Testis (tissue), 3 donors: ENCODE results near the gene KCP. TPM values are rescaled to one million over a fixed set of nuclear protein-coding genes. Genes with fewer than 3 reads are reported as not detected.
A peak's percentile ranks its signal among the peaks of the same experiment; 100 is the strongest.

Source experiments
- DNase-seq: peaks from one replicate; pipeline ENCODE4 v3.0.0-alpha.2; 2019
- H3K27ac ChIP-seq, 2 donors: fragments of 200-600 bp; sonication (generic); one replicate each; pipeline ENCODE4 v1.5.1; 2019
- H3K27me3 ChIP-seq: fragments of 200-600 bp; sonication (generic); one replicate; pipeline ENCODE4 v1.5.1; 2019
- H3K36me3 ChIP-seq: fragments of 200-600 bp; sonication (generic); one replicate; pipeline ENCODE4 v1.5.1; 2017; ENCODE audit warnings: low read depth; ENCODE audit errors: missing control alignments
- H3K4me1 ChIP-seq: fragments of 200-600 bp; sonication (generic); one replicate; pipeline ENCODE4 v1.5.1; 2019
- H3K4me3 ChIP-seq, 2 donors: fragments of 200-600 bp; sonication (generic); one replicate each; pipeline ENCODE4 v1.5.1; 2017 to 2019
- H3K9me3 ChIP-seq: fragments of 200-600 bp; sonication (generic); one replicate; pipeline ENCODE4 v1.5.1; 2017
- CTCF ChIP-seq, 3 experiments: fragments of 450-650 bp in 2 of 3; fragments of 200-600 bp in 1 of 3; sonication (generic) in 1 of 3; IDR thresholded peaks; one replicate each; pipeline ENCODE4 v1.5.1; 2016 to 2019; ENCODE audit warnings: antibody characterized with exemption in 3 of 3, mild to moderate bottlenecking in 2 of 3, moderate library complexity in 1 of 3
- POLR2A ChIP-seq: fragments of 450-650 bp; IDR thresholded peaks from one replicate; pipeline ENCODE4 v1.6.1; 2017; ENCODE audit warnings: antibody characterized with exemption, mild to moderate bottlenecking, moderate library complexity
- WGBS, 2 donors: methylation state at CpG; one replicate each; pipeline ENCODE4 v1.1.5; 2018; 5-methylcytosine and 5-hydroxymethylcytosine counted together
- intact Hi-C: fragments of 100-400 bp; cut with DNase I; formaldehyde crosslinking; loops from one replicate; pipeline ENCODE4 v1.15.1; 2023; ENCODE audit warnings: low total_unique reads
- polyA plus RNA-seq: library from polyadenylated mRNA; stranded (reverse); fragments of 350-450 nt; fragmentation: Illumina TruSeq; extraction: RNeasy Lipid Tissue Mini Kit (QIAGEN cat#74804); gene quantifications from one replicate; pipeline ENCODE4 v1.2.3, GENCODE V29; 2014; ENCODE audit warnings: low read depth, low replicate concordance; ENCODE audit not compliant: insufficient read depth
- total RNA-seq, 2 donors: library from RNA; depleted of rRNA; stranded (reverse); fragments of >200 nt; gene quantifications; one replicate each; pipeline ENCODE4 v1.2.3, GENCODE V29; 2016

Gene KCP
- total and polyA plus RNA-seq, 3 donors from 2014 or later: 0.68 to 1.4 (median 1.2) TPM

- H3K36me3 ChIP-seq: no peaks in the 10 kb centered on the region
- H3K9me3 ChIP-seq: no peaks in the 10 kb centered on the region
- H3K27ac ChIP-seq: no peak overlapping the region
- no peaks in the 10 kb centered on the region for H3K27me3 ChIP-seq
- no peak for TF ChIP-seq POLR2A
- no peak for TF ChIP-seq CTCF (IDR thresholded peaks at IDR 0.05)
- no peak for DNase-seq
- intact Hi-C loops: no loop called here
- WGBS, 2 donors: 90 to 91% methylated on average over 10 to 17 of the region's 17 CpGs
- no peak overlapping the region for H3K4me3 ChIP-seq
- no peaks in the 10 kb centered on the region for H3K4me1 ChIP-seq
Measured at GRCh38 chr7:128843938-128844621, 66.4 kb downstream of the KCP start.

- no peaks in the 10 kb centered on the region for H3K36me3 ChIP-seq
- H3K4me3 ChIP-seq: no peak overlapping the region
- intact Hi-C loops: no loop called here
- H3K27ac ChIP-seq: no peak overlapping the region
- H3K4me1 ChIP-seq: no peaks in the 10 kb centered on the region
- WGBS, 2 donors: 94% methylated on average over 23 to 37 of the region's 38 CpGs
- DNase-seq: no peak
- TF ChIP-seq POLR2A: no peak
- no peak for TF ChIP-seq CTCF (IDR thresholded peaks at IDR 0.05)
- H3K27me3 ChIP-seq: no peaks in the 10 kb centered on the region
- H3K9me3 ChIP-seq: no peaks in the 10 kb centered on the region
Measured at GRCh38 chr7:128842674-128843641, 67.6 kb downstream of the KCP start.

- H3K9me3 ChIP-seq: no peaks in the 10 kb centered on the region
- no peaks in the 10 kb centered on the region for H3K36me3 ChIP-seq
- no peak overlapping the region for H3K27ac ChIP-seq
- H3K27me3 ChIP-seq: no peaks in the 10 kb centered on the region
- DNase-seq: peak; percentile 40
- TF ChIP-seq CTCF (IDR thresholded peaks at IDR 0.05): peak in 2 of 3 experiments; percentile 43 to 72
- TF ChIP-seq POLR2A: no peak
- 69 to 75% methylated on average over 21 to 35 of the region's 35 CpGs for WGBS, 2 donors
- intact Hi-C loops: no loop called here
- H3K4me3 ChIP-seq: no peak overlapping the region
- no peaks in the 10 kb centered on the region for H3K4me1 ChIP-seq
Measured at GRCh38 chr7:128841921-128842673, 68.4 kb downstream of the KCP start.

- Histone ChIP-seq H3K27ac (no peak overlapping the region), H3K4me1 (no peaks in the 10 kb centered on the region)
Measured at GRCh38 chr7:128841171-128841690, 69.3 kb downstream of the KCP start.

More at GRCh38 chr7:128841171-128841690, 69.3 kb downstream of the KCP start:
- Histone ChIP-seq H3K27me3 (no peaks in the 10 kb centered on the region), H3K9me3 (no peaks in the 10 kb centered on the region), H3K36me3 (no peaks in the 10 kb centered on the region), H3K4me3 (no peak overlapping the region)
- TF ChIP-seq POLR2A (no peak), CTCF (IDR thresholded peaks at IDR 0.05) (no peak)
- DNase-seq: no peak
- 90% methylated on average over 16 to 17 of the region's 17 CpGs for WGBS, 2 donors
- intact Hi-C loops: no loop called here
